ENCODE measurements around the gene TMEM44.

TMEM44 gene

GRCh38 chr3:194604837-194605236 is 28.4 kb downstream of the TMEM44 start:
- no peak overlapping the region for H2BK5ac ChIP-seq (ENCODE audit: low read length)
- H3K27ac ChIP-seq (replicated peaks; ENCODE audit: low read length), result no peak overlapping the region
- H3K9me3 ChIP-seq (replicated peaks in 1 of 2; ENCODE audit: control insufficient read depth in 2 of 2, insufficient read depth in 1 of 2, low read depth in 1 of 2, low read length in 2 of 2), result no peaks in the 10 kb centered on the region
- H3K18ac ChIP-seq (ENCODE audit: low read length), result no peak overlapping the region
- no peak overlapping the region for H4K91ac ChIP-seq (ENCODE audit: low read depth, low read length, poor library complexity)
- H3K9ac ChIP-seq (ENCODE audit: low read depth, low read length, poor library complexity), result no peak overlapping the region
- no peak overlapping the region for H3K4me2 ChIP-seq (ENCODE audit: insufficient read depth, low read length, poor library complexity, severe bottlenecking)
- no CpG with 5 or more reads among the region's 2 CpGs for WGBS, 2 donors (ENCODE audit: extremely low coverage in 2 of 2, insufficient read length in 2 of 2, insufficient replicate concordance in 1 of 2)
- no peaks in the 10 kb centered on the region for H3K4me1 ChIP-seq (ENCODE audit: control insufficient read depth in 2 of 2, insufficient read depth in 1 of 2, low read depth in 1 of 2, low read length in 2 of 2)
- H2BK12ac ChIP-seq (ENCODE audit: low read length), result no peak overlapping the region
- H2AK5ac ChIP-seq (ENCODE audit: low read depth, low read length), result no peak overlapping the region
- H3K36me3 ChIP-seq (replicated peaks in 1 of 2; ENCODE audit: control insufficient read depth in 2 of 2, insufficient read depth in 2 of 2, low read length in 2 of 2), result peaks cover 13 to 73% of the 10 kb centered on the region in 2 donors
- no peak overlapping the region for H2BK15ac ChIP-seq (ENCODE audit: low read length)
- no peak overlapping the region for H2BK120ac ChIP-seq (ENCODE audit: low read depth, low read length)
- H3K27me3 ChIP-seq (ENCODE audit: control insufficient read depth in 3 of 3, insufficient read depth in 3 of 3, low read depth in 1 of 3, low read length in 3 of 3), result no peaks in the 10 kb centered on the region
- H3K14ac ChIP-seq (ENCODE audit: low read length), result no peak overlapping the region
- no peak for DNase-seq (ENCODE audit: low spot score)
- H3K4me3 ChIP-seq (ENCODE audit: low read length in 2 of 2), result no peak overlapping the region
- no peak overlapping the region for H3K23ac ChIP-seq (ENCODE audit: low read depth, low read length, poor library complexity)
- no peaks in the 10 kb centered on the region for H3K79me1 ChIP-seq (ENCODE audit: low read depth, low read length)
- no peak overlapping the region for H4K8ac ChIP-seq (ENCODE audit: low read depth, low read length)
- H3K4ac ChIP-seq (ENCODE audit: low read length), result no peak overlapping the region
- H2AFZ ChIP-seq (ENCODE audit: low read length), result no peak overlapping the region

GRCh38 chr3:194604126-194604525 is 29.1 kb downstream of the TMEM44 start:
- no peak for DNase-seq (ENCODE audit: low spot score)
- Histone ChIP-seq H3K4me1 (ENCODE audit: control insufficient read depth in 2 of 2, insufficient read depth in 1 of 2, low read depth in 1 of 2, low read length in 2 of 2) (no peaks in the 10 kb centered on the region), H4K8ac (ENCODE audit: low read depth, low read length) (no peak overlapping the region), H3K36me3 (replicated peaks in 1 of 2; ENCODE audit: control insufficient read depth in 2 of 2, insufficient read depth in 2 of 2, low read length in 2 of 2) (peaks cover 14 to 73% of the 10 kb centered on the region in 2 donors), H3K14ac (ENCODE audit: low read length) (no peak overlapping the region), H2BK12ac (ENCODE audit: low read length) (no peak overlapping the region), H3K23ac (ENCODE audit: low read depth, low read length, poor library complexity) (no peak overlapping the region), H2BK5ac (ENCODE audit: low read length) (no peak overlapping the region), H3K9me3 (replicated peaks in 1 of 2; ENCODE audit: control insufficient read depth in 2 of 2, insufficient read depth in 1 of 2, low read depth in 1 of 2, low read length in 2 of 2) (no peaks in the 10 kb centered on the region), H3K79me1 (ENCODE audit: low read depth, low read length) (no peaks in the 10 kb centered on the region), H2AK5ac (ENCODE audit: low read depth, low read length) (no peak overlapping the region), H2BK15ac (ENCODE audit: low read length) (no peak overlapping the region), H2BK120ac (ENCODE audit: low read depth, low read length) (no peak overlapping the region), H4K91ac (ENCODE audit: low read depth, low read length, poor library complexity) (no peak overlapping the region), H3K4ac (ENCODE audit: low read length) (no peak overlapping the region), H3K18ac (ENCODE audit: low read length) (no peak overlapping the region), H3K4me3 (ENCODE audit: low read length in 2 of 2) (peak overlapping the region in 1 of 2 donors; percentile 60), H3K27ac (replicated peaks; ENCODE audit: low read length) (no peak overlapping the region), H3K9ac (ENCODE audit: low read depth, low read length, poor library complexity) (no peak overlapping the region), H3K27me3 (ENCODE audit: control insufficient read depth in 3 of 3, insufficient read depth in 3 of 3, low read depth in 1 of 3, low read length in 3 of 3) (no peaks in the 10 kb centered on the region), H2AFZ (ENCODE audit: low read length) (no peak overlapping the region), H3K4me2 (ENCODE audit: insufficient read depth, low read length, poor library complexity, severe bottlenecking) (no peak overlapping the region)
- no CpG with 5 or more reads among the region's 22 CpGs for WGBS, 2 donors (ENCODE audit: extremely low coverage in 2 of 2, insufficient read length in 2 of 2, insufficient replicate concordance in 1 of 2)

- Histone ChIP-seq H3K9me3 (replicated peaks in 1 of 2; ENCODE audit: control insufficient read depth in 2 of 2, insufficient read depth in 1 of 2, low read depth in 1 of 2, low read length in 2 of 2) (no peaks in the 10 kb centered on the region), H3K14ac (ENCODE audit: low read length) (no peak overlapping the region), H2BK12ac (ENCODE audit: low read length) (no peak overlapping the region), H3K79me1 (ENCODE audit: low read depth, low read length) (no peaks in the 10 kb centered on the region), H2BK5ac (ENCODE audit: low read length) (no peak overlapping the region), H3K27ac (replicated peaks; ENCODE audit: low read length) (no peak overlapping the region), H2AK5ac (ENCODE audit: low read depth, low read length) (no peak overlapping the region), H3K4ac (ENCODE audit: low read length) (no peak overlapping the region), H3K36me3 (replicated peaks in 1 of 2; ENCODE audit: control insufficient read depth in 2 of 2, insufficient read depth in 2 of 2, low read length in 2 of 2) (peaks cover 16 to 72% of the 10 kb centered on the region in 2 donors), H3K23ac (ENCODE audit: low read depth, low read length, poor library complexity) (no peak overlapping the region), H2BK15ac (ENCODE audit: low read length) (no peak overlapping the region), H2BK120ac (ENCODE audit: low read depth, low read length) (no peak overlapping the region), H3K4me2 (ENCODE audit: insufficient read depth, low read length, poor library complexity, severe bottlenecking) (no peak overlapping the region), H4K91ac (ENCODE audit: low read depth, low read length, poor library complexity) (no peak overlapping the region), H3K9ac (ENCODE audit: low read depth, low read length, poor library complexity) (no peak overlapping the region), H2AFZ (ENCODE audit: low read length) (no peak overlapping the region), H3K18ac (ENCODE audit: low read length) (no peak overlapping the region), H3K4me3 (ENCODE audit: low read length in 2 of 2) (no peak overlapping the region), H4K8ac (ENCODE audit: low read depth, low read length) (no peak overlapping the region), H3K4me1 (ENCODE audit: control insufficient read depth in 2 of 2, insufficient read depth in 1 of 2, low read depth in 1 of 2, low read length in 2 of 2) (no peaks in the 10 kb centered on the region), H3K27me3 (ENCODE audit: control insufficient read depth in 3 of 3, insufficient read depth in 3 of 3, low read depth in 1 of 3, low read length in 3 of 3) (no peaks in the 10 kb centered on the region)
- no peak for DNase-seq (ENCODE audit: low spot score)
- no CpG with 5 or more reads among the region's 10 CpGs for WGBS, 2 donors (ENCODE audit: extremely low coverage in 2 of 2, insufficient read length in 2 of 2, insufficient replicate concordance in 1 of 2)
Observed at GRCh38 chr3:194602669-194603171, 30.5 kb downstream of the TMEM44 start.

GRCh38 chr3:194598771-194599557 is 34.3 kb downstream of the TMEM44 start:
- no peak overlapping the region for H3K18ac ChIP-seq (ENCODE audit: low read length)
- H3K4me1 ChIP-seq (ENCODE audit: control insufficient read depth in 2 of 2, insufficient read depth in 1 of 2, low read depth in 1 of 2, low read length in 2 of 2), result no peaks in the 10 kb centered on the region
- H3K4me2 ChIP-seq (ENCODE audit: insufficient read depth, low read length, poor library complexity, severe bottlenecking), result no peak overlapping the region
- H3K4ac ChIP-seq (ENCODE audit: low read length), result no peak overlapping the region
- H3K4me3 ChIP-seq (ENCODE audit: low read length in 2 of 2), result no peak overlapping the region
- no peak overlapping the region for H3K27ac ChIP-seq (replicated peaks; ENCODE audit: low read length)
- no peak overlapping the region for H2BK12ac ChIP-seq (ENCODE audit: low read length)
- H3K27me3 ChIP-seq (ENCODE audit: control insufficient read depth in 3 of 3, insufficient read depth in 3 of 3, low read depth in 1 of 3, low read length in 3 of 3), result peaks cover 0 to 2% (median 0%) of the 10 kb centered on the region in 3 experiments
- no peak overlapping the region for H3K14ac ChIP-seq (ENCODE audit: low read length)
- DNase-seq (ENCODE audit: low spot score), result no peak
- no peak overlapping the region for H3K23ac ChIP-seq (ENCODE audit: low read depth, low read length, poor library complexity)
- H2BK5ac ChIP-seq (ENCODE audit: low read length), result no peak overlapping the region
- no peak overlapping the region for H2AK5ac ChIP-seq (ENCODE audit: low read depth, low read length)
- no peak overlapping the region for H2BK120ac ChIP-seq (ENCODE audit: low read depth, low read length)
- no peak overlapping the region for H2BK15ac ChIP-seq (ENCODE audit: low read length)
- peaks cover 2% of the 10 kb centered on the region for H3K79me1 ChIP-seq (ENCODE audit: low read depth, low read length)
- H4K91ac ChIP-seq (ENCODE audit: low read depth, low read length, poor library complexity), result no peak overlapping the region
- H3K36me3 ChIP-seq (replicated peaks in 1 of 2; ENCODE audit: control insufficient read depth in 2 of 2, insufficient read depth in 2 of 2, low read length in 2 of 2), result peaks cover 10 to 50% of the 10 kb centered on the region in 2 donors
- H2AFZ ChIP-seq (ENCODE audit: low read length), result no peak overlapping the region
- WGBS, 2 donors (ENCODE audit: extremely low coverage in 2 of 2, insufficient read length in 2 of 2, insufficient replicate concordance in 1 of 2), result no CpG with 5 or more reads among the region's 25 CpGs
- no peaks in the 10 kb centered on the region for H3K9me3 ChIP-seq (replicated peaks in 1 of 2; ENCODE audit: control insufficient read depth in 2 of 2, insufficient read depth in 1 of 2, low read depth in 1 of 2, low read length in 2 of 2)
- no peak overlapping the region for H4K8ac ChIP-seq (ENCODE audit: low read depth, low read length)
- H3K9ac ChIP-seq (ENCODE audit: low read depth, low read length, poor library complexity), result no peak overlapping the region

Data from neuronal stem cell (in vitro differentiated cells).